BJ (cell line): ENCODE data around the gene OGDH. TPM values are rescaled to one million over a fixed set of nuclear protein-coding genes. Genes with fewer than 3 reads are reported as not detected.

Experiments
- CTCF ChIA-PET: fragments of 350-600 bp; formaldehyde crosslinking; extraction: SDS; loops from one replicate; lab custom pipeline; 2021; ENCODE audit warnings: antibody characterized with exemption, inconsistent platforms; lab: Yijun Ruan, JAX
- POLR2A ChIA-PET: fragments of 300-600 bp; sonication (Branson Sonifier 250); formaldehyde crosslinking; extraction: SDS; loops from one replicate; lab custom pipeline; 2021; ENCODE audit warnings: antibody characterized with exemption; lab: Charles Lee
- DNase-seq: peaks from one replicate; pipeline ENCODE4 v3.0.0-alpha.2; 2011; ENCODE audit warnings: low read depth
- H3K27me3 ChIP-seq: 2 replicates; pipeline ENCODE4 v1.6.0; 2011; ENCODE audit warnings: low read length; ENCODE audit not compliant: control insufficient read depth, insufficient read depth
- H3K36me3 ChIP-seq: 2 replicates; pipeline ENCODE4 v1.5.1; 2011; ENCODE audit warnings: low read length; ENCODE audit not compliant: control insufficient read depth, insufficient read depth
- H3K4me3 ChIP-seq: 2 replicates; pipeline ENCODE4 v1.5.1; 2011; ENCODE audit warnings: low read depth, mild to moderate bottlenecking, control low read depth, low read length
- CTCF ChIP-seq: IDR thresholded peaks from 2 replicates; pipeline ENCODE4 v1.5.1; 2011; ENCODE audit warnings: low read depth, mild to moderate bottlenecking, control low read depth, inconsistent platforms, low read length, moderate library complexity; ENCODE audit not compliant: insufficient read depth
- polyA plus RNA-seq: library from polyadenylated mRNA; depleted of rRNA; stranded (reverse); fragments of >200 nt; gene quantifications from 2 replicates; pipeline ENCODE4 v1.2.3, GENCODE V29; 2011

OGDH gene
- polyA plus RNA-seq, 1 experiment, result 51.3 TPM

- Histone ChIP-seq H3K27me3 (no peaks in the 10 kb centered on the region), H3K4me3 (no peak overlapping the region), H3K36me3 (no peaks in the 10 kb centered on the region)
- CTCF ChIA-PET, result no interaction called here
- TF ChIP-seq CTCF, result no peak
- POLR2A ChIA-PET, result no interaction called here
- DNase-seq, result no peak
Observed at GRCh38 chr7:44636926-44637325, 30.5 kb downstream of the OGDH start.

GRCh38 chr7:44637788-44638594, 31.6 kb downstream of the OGDH start:
- no peak for TF ChIP-seq CTCF
- POLR2A ChIA-PET, result no interaction called here
- CTCF ChIA-PET, result no interaction called here
- Histone ChIP-seq H3K36me3 (no peaks in the 10 kb centered on the region), H3K27me3 (no peaks in the 10 kb centered on the region), H3K4me3 (no peak overlapping the region)
- DNase-seq, result peak; percentile 83

GRCh38 chr7:44638611-44639557, 32.5 kb downstream of the OGDH start:
- peak; percentile 31 for DNase-seq
- no peaks in the 10 kb centered on the region for H3K36me3 ChIP-seq
- no peak for TF ChIP-seq CTCF
- H3K4me3 ChIP-seq, result no peak overlapping the region
- ChIA-PET CTCF (interaction anchor here (0.8 to 0.9 kb wide), 3 partner anchors 18 to 284 kb away, joined by 3 to 4 read pairs (median 3); no protein-coding TSS in a partner anchor), POLR2A (interaction anchor here (0.5 kb wide), 1 partner anchor 33 kb away, joined by 4 read pairs; no protein-coding TSS in a partner anchor)
- no peaks in the 10 kb centered on the region for H3K27me3 ChIP-seq

GRCh38 chr7:44639671-44640321, 33.4 kb downstream of the OGDH start:
- peak; percentile 44 for DNase-seq
- CTCF ChIA-PET, result interaction anchor here (0.8 to 1.5 kb wide), 4 partner anchors 11 to 283 kb away, joined by 3 to 4 read pairs (median 4); no protein-coding TSS in a partner anchor
- POLR2A ChIA-PET, result interaction anchor here (0.5 kb wide), 1 partner anchor 32 kb away, joined by 4 read pairs; no protein-coding TSS in a partner anchor
- Histone ChIP-seq H3K36me3 (no peaks in the 10 kb centered on the region), H3K27me3 (no peaks in the 10 kb centered on the region), H3K4me3 (no peak overlapping the region)
- TF ChIP-seq CTCF, result no peak
